ENCODE results near the gene IRAK1. TPM values are rescaled to one million over a fixed set of nuclear protein-coding genes. Genes with fewer than 3 reads are reported as not detected.

The IRAK1 gene
- total RNA-seq, 2 experiments from 2014 or later = 118 to 122 TPM

- H3K4me3 Mint-ChIP-seq = no peak overlapping the region
- no peak for DNase-seq
- H3K9me3 Mint-ChIP-seq = no peaks in the 10 kb centered on the region
- CTCF ChIA-PET = no interaction called here
- peaks cover 15% of the 10 kb centered on the region for H3K4me1 Mint-ChIP-seq
- POLR2A ChIA-PET = no interaction called here
- no peaks in the 10 kb centered on the region for H3K27me3 Mint-ChIP-seq
- H3K36me3 Mint-ChIP-seq (ENCODE audit: low read depth) = peaks cover 34% of the 10 kb centered on the region
- H3K27ac Mint-ChIP-seq = peak overlapping the region; percentile 31
Measured at GRCh38 chrX:154033848-154034247, 14.1 kb upstream of the IRAK1 start.

GRCh38 chrX:154032653-154033052, 13.0 kb upstream of the IRAK1 start:
- no peak for DNase-seq
- ChIA-PET CTCF (no interaction called here), POLR2A (no interaction called here)
- Mint-ChIP-seq H3K4me3 (no peak overlapping the region), H3K4me1 (peaks cover 15% of the 10 kb centered on the region), H3K36me3 (ENCODE audit: low read depth) (peaks cover 42% of the 10 kb centered on the region), H3K27me3 (no peaks in the 10 kb centered on the region), H3K27ac (no peak overlapping the region), H3K9me3 (no peaks in the 10 kb centered on the region)

- ChIA-PET POLR2A (no interaction called here), CTCF (no interaction called here)
- no peak overlapping the region for H3K27ac Mint-ChIP-seq
- no peak overlapping the region for H3K4me3 Mint-ChIP-seq
- H3K27me3 Mint-ChIP-seq = no peaks in the 10 kb centered on the region
- H3K9me3 Mint-ChIP-seq = no peaks in the 10 kb centered on the region
- H3K36me3 Mint-ChIP-seq (ENCODE audit: low read depth) = peaks cover 44% of the 10 kb centered on the region
- H3K4me1 Mint-ChIP-seq = peaks cover 13% of the 10 kb centered on the region
- no peak for DNase-seq
Measured at GRCh38 chrX:154032160-154032559, 12.5 kb upstream of the IRAK1 start.

- ChIA-PET POLR2A (no interaction called here), CTCF (no interaction called here)
- Mint-ChIP-seq H3K4me3 (no peak overlapping the region), H3K4me1 (peaks cover 6% of the 10 kb centered on the region), H3K36me3 (ENCODE audit: low read depth) (peaks cover 36% of the 10 kb centered on the region), H3K9me3 (no peaks in the 10 kb centered on the region), H3K27me3 (no peaks in the 10 kb centered on the region), H3K27ac (no peak overlapping the region)
- DNase-seq = no peak
Measured at GRCh38 chrX:154030715-154031305, 11.1 kb upstream of the IRAK1 start.

GRCh38 chrX:154030266-154030665, 10.6 kb upstream of the IRAK1 start:
- no peaks in the 10 kb centered on the region for H3K9me3 Mint-ChIP-seq
- no peak overlapping the region for H3K4me3 Mint-ChIP-seq
- CTCF ChIA-PET = no interaction called here
- H3K4me1 Mint-ChIP-seq = peaks cover 6% of the 10 kb centered on the region
- no peaks in the 10 kb centered on the region for H3K27me3 Mint-ChIP-seq
- POLR2A ChIA-PET = no interaction called here
- H3K27ac Mint-ChIP-seq = no peak overlapping the region
- no peak for DNase-seq
- H3K36me3 Mint-ChIP-seq (ENCODE audit: low read depth) = peaks cover 36% of the 10 kb centered on the region

GRCh38 chrX:154029439-154029838, 9.7 kb upstream of the IRAK1 start:
- CTCF ChIA-PET = interaction anchor here (1.6 kb wide), 1 partner anchor 10 kb away, joined by 4 read pairs; the partner anchor contains the start of gene IRAK1

GRCh38 chrX:154028502-154029184, 8.9 kb upstream of the IRAK1 start:
- POLR2A ChIA-PET = no interaction called here
- Mint-ChIP-seq H3K4me3 (no peak overlapping the region), H3K27ac (no peak overlapping the region), H3K4me1 (peaks cover 4% of the 10 kb centered on the region), H3K36me3 (ENCODE audit: low read depth) (peaks cover 36% of the 10 kb centered on the region), H3K27me3 (no peaks in the 10 kb centered on the region), H3K9me3 (no peaks in the 10 kb centered on the region)
- CTCF ChIA-PET = interaction anchor here (1.6 kb wide), 1 partner anchor 9 kb away, joined by 4 read pairs; the partner anchor contains the start of gene IRAK1
- DNase-seq = no peak

More at GRCh38 chrX:154029439-154029838, 9.7 kb upstream of the IRAK1 start:
- no peaks in the 10 kb centered on the region for H3K27me3 Mint-ChIP-seq
- no peaks in the 10 kb centered on the region for H3K9me3 Mint-ChIP-seq
- peaks cover 4% of the 10 kb centered on the region for H3K4me1 Mint-ChIP-seq
- POLR2A ChIA-PET = no interaction called here
- no peak overlapping the region for H3K27ac Mint-ChIP-seq
- H3K4me3 Mint-ChIP-seq = no peak overlapping the region
- H3K36me3 Mint-ChIP-seq (ENCODE audit: low read depth) = peaks cover 36% of the 10 kb centered on the region
- no peak for DNase-seq

GRCh38 chrX:154027986-154028385, 8.3 kb upstream of the IRAK1 start:
- Mint-ChIP-seq H3K9me3 (no peaks in the 10 kb centered on the region), H3K4me1 (peaks cover 4% of the 10 kb centered on the region), H3K27me3 (no peaks in the 10 kb centered on the region), H3K27ac (no peak overlapping the region), H3K36me3 (ENCODE audit: low read depth) (peaks cover 36% of the 10 kb centered on the region), H3K4me3 (no peak overlapping the region)
- no peak for DNase-seq
- ChIA-PET POLR2A (interaction anchor here (1.3 kb wide), 1 partner anchor 8 kb away, joined by 3 read pairs; no protein-coding TSS in a partner anchor), CTCF (interaction anchor here (1.2 to 1.6 kb wide), 3 partner anchors 8 to 14 kb away, joined by 4 to 5 read pairs (median 4); partner anchors contain the start of gene IRAK1)

GRCh38 chrX:154027022-154027402, 7.3 kb upstream of the IRAK1 start:
- Mint-ChIP-seq H3K4me1 (peaks cover 4% of the 10 kb centered on the region), H3K27ac (no peak overlapping the region), H3K36me3 (ENCODE audit: low read depth) (peaks cover 31% of the 10 kb centered on the region), H3K9me3 (no peaks in the 10 kb centered on the region), H3K27me3 (no peaks in the 10 kb centered on the region), H3K4me3 (no peak overlapping the region)
- CTCF ChIA-PET = interaction anchor here (1.2 to 1.6 kb wide), 2 partner anchors 8 to 13 kb away, joined by 4 to 5 read pairs; no protein-coding TSS in a partner anchor
- POLR2A ChIA-PET = interaction anchor here (1.3 to 1.6 kb wide), 2 partner anchors 9 to 56 kb away, joined by 3 to 4 read pairs; partner anchors contain the start of gene HCFC1
- DNase-seq = no peak

- H3K27ac Mint-ChIP-seq = no peak overlapping the region
- H3K36me3 Mint-ChIP-seq (ENCODE audit: low read depth) = peaks cover 24% of the 10 kb centered on the region
- no peaks in the 10 kb centered on the region for H3K27me3 Mint-ChIP-seq
- DNase-seq = no peak
- no peak overlapping the region for H3K4me3 Mint-ChIP-seq
- CTCF ChIA-PET = interaction anchor here (1.6 kb wide), 1 partner anchor 13 kb away, joined by 5 read pairs; no protein-coding TSS in a partner anchor
- POLR2A ChIA-PET = interaction anchor here (1.6 kb wide), 1 partner anchor 55 kb away, joined by 4 read pairs; the partner anchor contains the start of gene HCFC1
- H3K4me1 Mint-ChIP-seq = peaks cover 6% of the 10 kb centered on the region
- H3K9me3 Mint-ChIP-seq = no peaks in the 10 kb centered on the region
Measured at GRCh38 chrX:154026136-154027021, 6.7 kb upstream of the IRAK1 start.

GRCh38 chrX:154025230-154025629, 5.5 kb upstream of the IRAK1 start:
- no peak overlapping the region for H3K4me3 Mint-ChIP-seq
- ChIA-PET CTCF (no interaction called here), POLR2A (no interaction called here)
- H3K36me3 Mint-ChIP-seq (ENCODE audit: low read depth) = peaks cover 24% of the 10 kb centered on the region
- H3K27ac Mint-ChIP-seq = no peak overlapping the region
- no peaks in the 10 kb centered on the region for H3K9me3 Mint-ChIP-seq
- peaks cover 11% of the 10 kb centered on the region for H3K4me1 Mint-ChIP-seq
- no peak for DNase-seq
- H3K27me3 Mint-ChIP-seq = no peaks in the 10 kb centered on the region

- Mint-ChIP-seq H3K4me1 (peaks cover 11% of the 10 kb centered on the region), H3K27me3 (no peaks in the 10 kb centered on the region), H3K36me3 (ENCODE audit: low read depth) (peaks cover 17% of the 10 kb centered on the region), H3K27ac (no peak overlapping the region), H3K9me3 (no peaks in the 10 kb centered on the region), H3K4me3 (no peak overlapping the region)
- DNase-seq = no peak
- ChIA-PET POLR2A (no interaction called here), CTCF (no interaction called here)
Measured at GRCh38 chrX:154024271-154024670, 4.6 kb upstream of the IRAK1 start.
